GM12878 (cell line): Measurements from ENCODE around the gene ZBED5.

Experiments used
- BHLHE40 ChIP-seq, 2 experiments: fragments of 450-650 bp in 1 of 2; IDR thresholded peaks; 2 replicates each; pipeline ENCODE4 v1.6.1; 2011 to 2017; ENCODE audit warnings: low read depth in 2 of 2, borderline replicate concordance in 1 of 2, improper control_type of control experiment in 1 of 2, low read length in 1 of 2, mild to moderate bottlenecking in 1 of 2
- NFYB ChIP-seq: IDR thresholded peaks from 2 replicates; pipeline ENCODE4 v1.6.1; 2011; ENCODE audit warnings: low read depth, mild to moderate bottlenecking, low read length, improper control_type of control experiment, moderate library complexity; ENCODE audit not compliant: insufficient read depth
- POLR2A ChIP-seq: IDR thresholded peaks from 2 replicates; pipeline ENCODE4 v1.6.1; 2011; ENCODE audit warnings: low read depth, mild to moderate bottlenecking, low read length
- RAD21 ChIP-seq: IDR thresholded peaks from 2 replicates; pipeline ENCODE4 v1.6.1; 2011; ENCODE audit warnings: mild to moderate bottlenecking, low read depth, low read length, moderate library complexity; ENCODE audit not compliant: insufficient read depth
- RELA ChIP-seq: fragments of 450-650 bp; IDR thresholded peaks from 2 replicates; pipeline ENCODE4 v1.8.0; 2014; ENCODE audit warnings: borderline replicate concordance; ENCODE audit not compliant: partially characterized antibody
- SIX5 ChIP-seq: IDR thresholded peaks from 2 replicates; pipeline ENCODE4 v1.6.1; 2011; ENCODE audit warnings: mild to moderate bottlenecking, low read depth, low read length, moderate library complexity; ENCODE audit not compliant: severe bottlenecking
- SPI1 ChIP-seq: IDR thresholded peaks from 2 replicates; pipeline ENCODE4 v1.6.1; 2011; ENCODE audit warnings: low read depth, mild to moderate bottlenecking, low read length, moderate library complexity, borderline replicate concordance; ENCODE audit not compliant: insufficient read depth
- TAF1 ChIP-seq: IDR thresholded peaks from 2 replicates; pipeline ENCODE4 v1.6.1; 2011; ENCODE audit warnings: mild to moderate bottlenecking, low read depth, low read length, borderline replicate concordance
- TCF7 ChIP-seq: IDR thresholded peaks from 2 replicates; pipeline ENCODE4 v1.6.1; 2014; ENCODE audit warnings: antibody characterized with exemption, borderline replicate concordance
- YY1 ChIP-seq: IDR thresholded peaks from 2 replicates; pipeline ENCODE4 v1.6.1; 2011; ENCODE audit warnings: low read depth, mild to moderate bottlenecking, low read length
- ZNF274 ChIP-seq: IDR thresholded peaks from one replicate; pipeline ENCODE4 v1.8.0; 2011; ENCODE audit not compliant: insufficient read length, insufficient read depth
- TF ChIP-seq, protein P1 (sequence below): fragments of 450-650 bp; IDR thresholded peaks from 2 replicates; pipeline ENCODE4 v1.6.1; 2017; ENCODE audit warnings: mild to moderate bottlenecking, low read depth, inconsistent platforms; ENCODE audit not compliant: poor library complexity, severe bottlenecking
- TF ChIP-seq, protein P2 (sequence below), 3 experiments: IDR thresholded peaks in 2 of 3; conservative IDR thresholded peaks in 1 of 3; 2 replicates each; pipeline ENCODE4 v1.5.1; 2011; ENCODE audit warnings: low read depth in 3 of 3, low read length in 3 of 3, mild to moderate bottlenecking in 3 of 3, control low read depth in 2 of 3, moderate library complexity in 2 of 3, inconsistent platforms in 1 of 3, mixed read lengths in 1 of 3; ENCODE audit not compliant: control insufficient read depth in 2 of 3, insufficient read depth in 1 of 3; ENCODE audit errors: extremely low read depth in 1 of 3
- TF ChIP-seq, protein P3 (sequence below): fragments of 450-650 bp; formaldehyde crosslinking; IDR thresholded peaks from 2 replicates; pipeline ENCODE4 v1.5.0; 2022; ENCODE audit warnings: mild to moderate bottlenecking, missing genetic modification characterization

DNA sequence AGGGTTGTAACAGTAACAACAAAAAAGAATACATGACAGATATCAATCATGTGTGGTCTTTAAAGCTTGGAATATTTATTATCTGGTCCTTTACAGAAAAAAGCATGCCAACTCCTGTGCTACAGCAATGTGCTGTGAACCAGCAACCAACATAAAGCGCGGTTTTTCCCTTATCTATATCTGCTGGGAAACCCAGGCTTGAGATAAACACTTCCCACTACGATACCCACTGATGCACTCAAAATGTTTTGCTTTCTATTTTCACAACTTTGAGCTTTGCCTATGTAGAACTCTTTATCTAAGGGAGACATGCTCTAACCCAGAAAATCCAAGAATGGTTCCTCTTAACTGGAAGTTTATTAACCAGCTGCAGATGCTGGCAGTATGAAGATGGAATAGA lies 19.0 kb downstream of the ZBED5 start:
- no peak for TF ChIP-seq NFYB
- no peak for TF ChIP-seq BHLHE40 (IDR thresholded peaks at IDR 0.05; ENCODE audit: borderline replicate concordance in 1 of 2, low read depth in 2 of 2, low read length in 1 of 2)
- TF ChIP-seq RELA, result no peak
- TF ChIP-seq POLR2A, result no peak
- TF ChIP-seq RAD21, result no peak
- TF ChIP-seq, protein P1, sequence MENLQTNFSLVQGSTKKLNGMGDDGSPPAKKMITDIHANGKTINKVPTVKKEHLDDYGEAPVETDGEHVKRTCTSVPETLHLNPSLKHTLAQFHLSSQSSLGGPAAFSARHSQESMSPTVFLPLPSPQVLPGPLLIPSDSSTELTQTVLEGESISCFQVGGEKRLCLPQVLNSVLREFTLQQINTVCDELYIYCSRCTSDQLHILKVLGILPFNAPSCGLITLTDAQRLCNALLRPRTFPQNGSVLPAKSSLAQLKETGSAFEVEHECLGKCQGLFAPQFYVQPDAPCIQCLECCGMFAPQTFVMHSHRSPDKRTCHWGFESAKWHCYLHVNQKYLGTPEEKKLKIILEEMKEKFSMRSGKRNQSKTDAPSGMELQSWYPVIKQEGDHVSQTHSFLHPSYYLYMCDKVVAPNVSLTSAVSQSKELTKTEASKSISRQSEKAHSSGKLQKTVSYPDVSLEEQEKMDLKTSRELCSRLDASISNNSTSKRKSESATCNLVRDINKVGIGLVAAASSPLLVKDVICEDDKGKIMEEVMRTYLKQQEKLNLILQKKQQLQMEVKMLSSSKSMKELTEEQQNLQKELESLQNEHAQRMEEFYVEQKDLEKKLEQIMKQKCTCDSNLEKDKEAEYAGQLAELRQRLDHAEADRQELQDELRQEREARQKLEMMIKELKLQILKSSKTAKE, result no peak
- no peak for TF ChIP-seq YY1
- no peak for TF ChIP-seq ZNF274
- TF ChIP-seq, protein P2, sequence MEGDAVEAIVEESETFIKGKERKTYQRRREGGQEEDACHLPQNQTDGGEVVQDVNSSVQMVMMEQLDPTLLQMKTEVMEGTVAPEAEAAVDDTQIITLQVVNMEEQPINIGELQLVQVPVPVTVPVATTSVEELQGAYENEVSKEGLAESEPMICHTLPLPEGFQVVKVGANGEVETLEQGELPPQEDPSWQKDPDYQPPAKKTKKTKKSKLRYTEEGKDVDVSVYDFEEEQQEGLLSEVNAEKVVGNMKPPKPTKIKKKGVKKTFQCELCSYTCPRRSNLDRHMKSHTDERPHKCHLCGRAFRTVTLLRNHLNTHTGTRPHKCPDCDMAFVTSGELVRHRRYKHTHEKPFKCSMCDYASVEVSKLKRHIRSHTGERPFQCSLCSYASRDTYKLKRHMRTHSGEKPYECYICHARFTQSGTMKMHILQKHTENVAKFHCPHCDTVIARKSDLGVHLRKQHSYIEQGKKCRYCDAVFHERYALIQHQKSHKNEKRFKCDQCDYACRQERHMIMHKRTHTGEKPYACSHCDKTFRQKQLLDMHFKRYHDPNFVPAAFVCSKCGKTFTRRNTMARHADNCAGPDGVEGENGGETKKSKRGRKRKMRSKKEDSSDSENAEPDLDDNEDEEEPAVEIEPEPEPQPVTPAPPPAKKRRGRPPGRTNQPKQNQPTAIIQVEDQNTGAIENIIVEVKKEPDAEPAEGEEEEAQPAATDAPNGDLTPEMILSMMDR (IDR thresholded peaks at IDR 0.05 in 2 of 3, conservative IDR thresholded peaks at IDR 0.05 in 1 of 3; ENCODE audit: control insufficient read depth in 2 of 3, extremely low read depth in 1 of 3, insufficient read depth in 1 of 3, low read depth in 3 of 3, low read length in 3 of 3), result no peak
- TF ChIP-seq TCF7, result no peak
- no peak for TF ChIP-seq TAF1
- TF ChIP-seq SIX5, result no peak
- TF ChIP-seq SPI1, result no peak
- TF ChIP-seq, protein P3, sequence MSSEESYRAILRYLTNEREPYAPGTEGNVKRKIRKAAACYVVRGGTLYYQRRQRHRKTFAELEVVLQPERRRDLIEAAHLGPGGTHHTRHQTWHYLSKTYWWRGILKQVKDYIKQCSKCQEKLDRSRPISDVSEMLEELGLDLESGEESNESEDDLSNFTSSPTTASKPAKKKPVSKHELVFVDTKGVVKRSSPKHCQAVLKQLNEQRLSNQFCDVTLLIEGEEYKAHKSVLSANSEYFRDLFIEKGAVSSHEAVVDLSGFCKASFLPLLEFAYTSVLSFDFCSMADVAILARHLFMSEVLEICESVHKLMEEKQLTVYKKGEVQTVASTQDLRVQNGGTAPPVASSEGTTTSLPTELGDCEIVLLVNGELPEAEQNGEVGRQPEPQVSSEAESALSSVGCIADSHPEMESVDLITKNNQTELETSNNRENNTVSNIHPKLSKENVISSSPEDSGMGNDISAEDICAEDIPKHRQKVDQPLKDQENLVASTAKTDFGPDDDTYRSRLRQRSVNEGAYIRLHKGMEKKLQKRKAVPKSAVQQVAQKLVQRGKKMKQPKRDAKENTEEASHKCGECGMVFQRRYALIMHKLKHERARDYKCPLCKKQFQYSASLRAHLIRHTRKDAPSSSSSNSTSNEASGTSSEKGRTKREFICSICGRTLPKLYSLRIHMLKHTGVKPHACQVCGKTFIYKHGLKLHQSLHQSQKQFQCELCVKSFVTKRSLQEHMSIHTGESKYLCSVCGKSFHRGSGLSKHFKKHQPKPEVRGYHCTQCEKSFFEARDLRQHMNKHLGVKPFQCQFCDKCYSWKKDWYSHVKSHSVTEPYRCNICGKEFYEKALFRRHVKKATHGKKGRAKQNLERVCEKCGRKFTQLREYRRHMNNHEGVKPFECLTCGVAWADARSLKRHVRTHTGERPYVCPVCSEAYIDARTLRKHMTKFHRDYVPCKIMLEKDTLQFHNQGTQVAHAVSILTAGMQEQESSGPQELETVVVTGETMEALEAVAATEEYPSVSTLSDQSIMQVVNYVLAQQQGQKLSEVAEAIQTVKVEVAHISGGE (CRISPR knock-in tag), result no peak
